Endometrial microvascular endothelial cells (primary cell): ENCODE data around the gene NPAS3. TPM values are rescaled to one million over a fixed set of nuclear protein-coding genes. Genes with fewer than 3 reads are reported as not detected.

ENCODE experiments used
- in situ Hi-C: cut with HindIII; loops from 2 replicates; pipeline ENCODE4 v1.10.0; 2017; ENCODE audit warnings: low sequenced_read_pairs, low pct_unique_long_range_greater_than_20kb; ENCODE audit errors: inconsistent ontology term
- total RNA-seq: library from RNA; depleted of rRNA; stranded (reverse); fragments of >200 nt; gene quantifications from one replicate; pipeline ENCODE4 v1.2.3, GENCODE V29; 2015; ENCODE audit errors: inconsistent ontology term

Gene NPAS3
- total RNA-seq, 1 donor from 2014 or later: not detected

DNA sequence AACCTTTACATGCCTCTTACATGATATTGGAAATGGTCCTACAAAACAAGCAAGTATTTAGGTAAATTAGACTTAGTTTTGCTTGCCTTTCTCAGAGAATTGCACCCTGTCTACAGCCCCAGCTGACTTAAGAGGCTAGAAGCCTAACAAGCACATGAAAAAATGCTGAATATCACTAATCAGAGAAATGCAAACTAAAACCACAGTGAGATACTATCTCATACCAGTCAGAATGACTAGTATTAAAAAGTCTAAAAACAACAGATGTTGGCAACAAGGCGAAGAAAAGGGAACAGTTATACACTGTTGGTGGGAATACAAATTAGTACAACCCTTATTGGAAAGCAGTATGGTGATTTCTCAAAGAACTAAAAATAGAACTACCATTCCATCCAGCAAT, 908.4 kb downstream of the NPAS3 start:
- in situ Hi-C loops: no loop called here

DNA sequence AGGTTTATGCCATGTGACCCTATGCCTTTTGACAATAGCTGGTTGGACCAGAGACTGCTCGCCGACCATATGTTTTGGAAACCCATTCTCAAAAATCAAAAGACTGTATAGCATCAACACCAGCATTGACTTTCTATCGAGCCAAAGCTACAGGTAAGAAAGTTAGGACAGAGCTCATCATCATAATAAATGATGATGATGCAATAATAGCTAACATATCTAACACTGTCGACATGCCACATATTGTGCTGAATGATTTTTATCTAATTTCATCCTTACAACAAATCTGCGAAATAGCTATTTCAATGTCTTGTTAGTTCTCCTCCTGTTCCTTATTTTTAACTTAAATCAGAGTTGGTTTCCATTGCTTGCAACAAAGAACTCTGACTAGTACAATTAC, 909.3 kb downstream of the NPAS3 start:
- in situ Hi-C loops: no loop called here

DNA sequence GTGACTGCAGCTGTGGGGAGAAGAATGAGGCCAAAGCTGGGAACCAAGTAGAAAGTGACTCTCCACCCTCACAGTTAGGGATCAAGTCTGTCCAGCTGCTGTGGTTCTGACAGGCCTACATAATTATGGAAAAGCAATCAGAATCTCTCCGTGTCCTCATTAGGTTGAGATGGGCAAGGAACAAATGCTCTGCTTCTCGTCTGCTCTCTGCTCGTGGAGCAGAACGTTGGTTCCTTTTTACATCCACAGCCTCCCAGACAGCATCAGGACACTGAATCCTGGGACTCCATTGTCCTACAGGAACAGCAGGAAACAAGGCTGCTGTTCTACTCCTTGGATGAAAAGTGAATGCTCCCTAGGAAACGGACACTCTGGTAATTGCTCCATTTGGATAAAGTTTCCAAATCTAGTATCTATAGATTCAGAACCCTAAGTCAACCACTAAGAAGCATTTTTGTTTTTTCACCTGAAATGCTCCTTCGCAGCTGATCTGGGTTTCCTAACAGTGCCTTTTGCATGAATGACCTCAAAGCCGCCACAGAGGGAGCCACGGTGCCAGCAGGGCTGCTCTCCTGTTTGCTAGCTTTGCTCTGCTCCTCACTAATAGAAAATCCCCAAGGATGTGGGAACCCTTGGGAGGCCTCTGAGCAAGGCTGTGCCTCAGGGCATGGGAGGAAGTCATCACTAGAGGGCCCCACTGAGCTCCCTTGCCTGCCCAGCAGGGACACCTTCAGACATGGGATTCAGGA, 910.2 kb downstream of the NPAS3 start:
- in situ Hi-C loops: no loop called here

DNA sequence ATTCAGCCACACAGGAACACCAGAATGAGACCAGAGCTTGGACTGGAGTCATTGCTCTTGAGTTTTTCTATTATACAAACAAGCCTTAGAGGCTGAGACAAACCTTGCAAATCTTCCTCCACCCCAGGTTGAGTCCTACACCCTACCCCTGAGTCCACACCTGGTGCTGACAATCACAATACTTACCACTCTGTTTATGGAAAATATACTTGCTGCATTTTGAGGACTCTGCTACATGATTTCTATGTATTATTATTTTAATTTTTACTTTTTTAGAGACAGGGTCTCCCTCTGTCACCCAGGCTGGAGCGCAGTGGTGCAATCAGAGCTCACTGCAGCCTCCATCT, 910.7 kb downstream of the NPAS3 start:
- in situ Hi-C loops: no loop called here

DNA sequence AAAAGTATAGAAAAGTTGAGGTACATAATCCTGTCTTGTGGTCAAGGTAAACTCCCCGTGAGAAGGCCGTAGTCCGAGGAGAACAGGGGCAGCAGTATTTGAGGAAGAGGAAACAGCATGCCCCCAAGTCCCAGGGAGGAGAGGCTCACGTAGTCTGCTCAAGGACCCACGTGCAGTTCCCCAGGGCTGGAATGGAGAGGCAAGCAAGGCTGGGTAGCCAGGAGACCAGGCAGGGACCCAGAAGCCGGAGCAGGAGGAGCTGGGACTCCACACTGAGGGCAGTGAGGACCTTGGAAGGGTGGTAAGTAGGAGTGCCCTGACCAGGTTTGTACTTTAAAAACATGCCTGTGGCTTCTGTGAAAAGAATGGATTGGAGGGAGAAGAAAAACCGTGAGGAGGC, 912.1 kb downstream of the NPAS3 start:
- in situ Hi-C loops: no loop called here

DNA sequence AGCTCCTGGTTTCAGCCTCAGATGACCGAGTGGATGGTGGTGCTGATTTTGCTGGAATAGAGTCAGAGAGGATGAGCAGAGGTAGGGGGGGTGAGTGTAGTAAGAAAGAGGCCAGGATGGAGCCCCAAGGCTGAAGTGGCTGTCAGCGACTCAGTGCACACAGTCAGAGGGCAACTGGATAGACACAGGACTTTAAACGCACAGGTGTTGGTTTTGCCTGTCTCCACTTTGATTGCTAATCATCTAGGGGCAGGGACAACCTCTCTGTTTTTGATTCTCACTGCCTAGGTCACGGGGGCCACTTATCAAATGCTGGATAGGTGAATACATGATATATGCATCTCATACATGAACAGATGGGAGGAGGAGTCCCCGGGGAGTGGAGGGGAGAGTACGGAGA, 912.7 kb downstream of the NPAS3 start:
- in situ Hi-C loops: no loop called here

DNA sequence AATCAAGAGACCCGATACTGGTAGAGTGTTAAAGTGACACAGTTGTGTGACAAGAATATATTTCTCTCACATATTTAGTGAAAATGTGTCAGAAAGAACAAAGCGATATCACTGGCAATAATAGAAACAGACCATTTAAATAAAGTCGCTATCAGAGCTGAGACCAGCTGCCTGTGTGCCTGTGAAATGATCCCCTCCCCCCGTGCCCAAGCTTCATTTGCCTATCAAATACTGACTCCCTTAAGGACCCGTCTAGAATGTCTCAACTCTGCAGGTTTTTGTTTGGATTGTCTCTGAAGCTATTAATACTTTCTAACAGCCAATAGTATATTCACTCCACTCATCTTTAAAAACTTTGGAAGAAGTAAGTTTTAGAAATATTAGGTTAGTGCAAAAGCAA, 913.3 kb downstream of the NPAS3 start:
- in situ Hi-C loops: no loop called here
